PFSK-1 (cell line): Measurements from ENCODE around the gene THBS3.

Experiments
- FOXP2 ChIP-seq: optimal IDR thresholded peaks from 2 replicates; pipeline ENCODE3; 2011; ENCODE audit warnings: borderline replicate concordance, control low read depth, inconsistent platforms; ENCODE audit not compliant: insufficient read depth; ENCODE audit errors: extremely low read length, extremely low read depth
- POLR2AphosphoS5 ChIP-seq: IDR thresholded peaks from 2 replicates; pipeline ENCODE4 v1.6.1; 2012; ENCODE audit warnings: low read depth, mild to moderate bottlenecking, control low read depth, low read length, moderate library complexity
- REST ChIP-seq, 2 experiments: IDR thresholded peaks; 2 replicates each; pipeline versions ENCODE4 v1.6.1 to v1.8.0; 2011 to 2012; ENCODE audit warnings: low read depth in 2 of 2, low read length in 2 of 2, control low read depth in 1 of 2, inconsistent platforms in 1 of 2, mild to moderate bottlenecking in 1 of 2, moderate library complexity in 1 of 2; ENCODE audit not compliant: insufficient read depth in 1 of 2
- SIN3A ChIP-seq: IDR thresholded peaks from 2 replicates; pipeline ENCODE4 v1.6.1; 2012; ENCODE audit warnings: mild to moderate bottlenecking, low read length, moderate library complexity, borderline replicate concordance; ENCODE audit not compliant: insufficient read depth
- TAF1 ChIP-seq: IDR thresholded peaks from 2 replicates; pipeline ENCODE4 v1.6.1; 2012; ENCODE audit warnings: low read length, control low read depth, borderline replicate concordance; ENCODE audit not compliant: insufficient read depth

THBS3 gene

GRCh38 chr1:155205035-155205434 lies 2.7 kb downstream of the THBS3 start:
- TF ChIP-seq TAF1 (no peak), FOXP2 (no peak), SIN3A (no peak), POLR2AphosphoS5 (no peak), REST (IDR thresholded peaks at IDR 0.05; ENCODE audit: insufficient read depth in 1 of 2, low read depth in 2 of 2, low read length in 2 of 2) (no peak)

GRCh38 chr1:155202731-155203515 lies 4.8 kb downstream of the THBS3 start:
- TF ChIP-seq REST (IDR thresholded peaks at IDR 0.05; ENCODE audit: insufficient read depth in 1 of 2, low read depth in 2 of 2, low read length in 2 of 2) = no peak

GRCh38 chr1:155202198-155202597 lies 5.5 kb downstream of the THBS3 start:
- TF ChIP-seq TAF1 = no peak
- no peak for TF ChIP-seq REST (IDR thresholded peaks at IDR 0.05; ENCODE audit: insufficient read depth in 1 of 2, low read depth in 2 of 2, low read length in 2 of 2)
- no peak for TF ChIP-seq POLR2AphosphoS5
- TF ChIP-seq SIN3A = no peak
- no peak for TF ChIP-seq FOXP2

- TF ChIP-seq POLR2AphosphoS5 (no peak), SIN3A (no peak), REST (IDR thresholded peaks at IDR 0.05; ENCODE audit: insufficient read depth in 1 of 2, low read depth in 2 of 2, low read length in 2 of 2) (no peak), TAF1 (no peak), FOXP2 (no peak)
Observed at GRCh38 chr1:155200920-155201319, 6.8 kb downstream of the THBS3 start.

- TF ChIP-seq POLR2AphosphoS5 (no peak), FOXP2 (no peak), SIN3A (no peak), REST (IDR thresholded peaks at IDR 0.05; ENCODE audit: insufficient read depth in 1 of 2, low read depth in 2 of 2, low read length in 2 of 2) (no peak), TAF1 (no peak)
Observed at GRCh38 chr1:155199792-155200191, 7.9 kb downstream of the THBS3 start.
